Right renal pelvis (tissue), 4 donors: ENCODE results near the gene GPSM1. TPM values are rescaled to one million over a fixed set of nuclear protein-coding genes. Genes with fewer than 3 reads are reported as not detected.
A peak's percentile ranks its signal among the peaks of the same experiment; 100 is the strongest.

Experiments
- DNase-seq, 4 donors: peaks; one replicate each; pipeline ENCODE4 v3.0.0-alpha.2; 2013; ENCODE audit warnings: low read depth in 4 of 4, low spot score in 3 of 4, missing footprints in 1 of 4
- polyA plus RNA-seq, 4 donors: library from polyadenylated mRNA; unstranded; fragments of 120-200 nt; gene quantifications; one replicate each; pipeline ENCODE4 v1.2.1, GENCODE V29; 2013; ENCODE audit not compliant: insufficient read length in 4 of 4

Gene GPSM1
- polyA plus RNA-seq, 4 donors: 30.6 to 42.3 (median 32.0) TPM

GRCh38 chr9:136391737-136392537, 64.6 kb downstream of the GPSM1 start:
- DNase-seq: no peak

GRCh38 chr9:136392538-136393449, 65.5 kb downstream of the GPSM1 start:
- no peak for DNase-seq

- DNase-seq: no peak
Measured at GRCh38 chr9:136393531-136393930, 66.2 kb downstream of the GPSM1 start.

- no peak for DNase-seq
Measured at GRCh38 chr9:136394312-136395019, 67.1 kb downstream of the GPSM1 start.

DNA sequence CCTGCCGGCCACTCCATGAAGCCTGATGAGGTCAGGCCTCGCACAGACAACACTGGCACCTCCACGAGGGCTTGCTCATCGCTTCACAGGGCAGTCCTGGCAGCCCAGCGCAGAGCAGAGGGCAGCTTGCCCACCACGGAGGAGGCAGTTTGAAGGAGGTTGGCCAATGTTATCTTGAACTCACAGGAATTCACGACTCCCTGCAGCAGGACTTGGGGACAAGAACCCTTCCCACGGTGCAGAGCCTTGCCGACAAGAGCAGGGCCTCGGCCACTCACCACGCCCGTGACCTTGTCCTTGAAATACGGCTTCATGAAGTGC, 67.6 kb downstream of the GPSM1 start:
- DNase-seq: no peak

GRCh38 chr9:136395345-136396218, 68.2 kb downstream of the GPSM1 start:
- DNase-seq: no peak

GRCh38 chr9:136396219-136396515, 68.8 kb downstream of the GPSM1 start:
- DNase-seq: no peak

DNA sequence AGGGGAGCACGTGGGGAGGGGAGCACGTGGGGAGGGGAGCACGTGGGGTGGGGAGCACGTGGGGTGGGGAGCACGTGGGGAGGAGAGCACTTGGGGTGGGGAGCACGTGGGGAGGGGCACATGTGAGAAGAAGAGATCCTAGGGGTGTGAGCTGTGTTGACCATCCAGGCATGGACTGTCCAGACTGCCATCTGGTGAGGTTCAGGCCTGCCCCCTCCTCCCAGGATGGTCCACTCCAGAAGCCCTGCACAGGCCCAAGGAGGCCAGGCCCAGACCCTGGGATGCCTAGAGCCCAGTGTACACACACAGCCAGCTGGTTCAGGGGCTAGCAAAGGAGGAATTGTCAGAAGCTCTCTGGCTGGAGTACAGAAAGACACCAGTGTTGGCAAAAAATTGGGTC, 70.3 kb downstream of the GPSM1 start:
- DNase-seq: no peak

DNA sequence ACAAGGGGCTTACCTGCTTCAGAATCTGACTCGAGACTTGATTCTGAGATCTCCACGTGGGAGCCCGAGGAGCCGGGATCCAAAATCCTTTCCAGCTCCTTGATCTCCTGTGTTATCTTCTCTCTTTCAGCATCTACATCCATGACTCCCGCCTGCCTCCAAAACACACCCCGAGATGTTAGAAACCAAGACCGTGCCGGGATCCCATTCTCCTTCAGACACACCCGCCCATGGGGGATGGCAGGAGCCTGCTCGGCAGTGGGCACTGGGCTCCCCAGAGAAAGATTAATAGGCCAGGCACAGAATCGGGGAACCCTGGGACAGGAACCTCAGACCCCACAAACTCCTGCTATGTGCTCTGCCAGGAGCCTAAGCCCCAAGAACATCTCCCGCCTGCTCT, 70.9 kb downstream of the GPSM1 start:
- DNase-seq: no peak

DNA sequence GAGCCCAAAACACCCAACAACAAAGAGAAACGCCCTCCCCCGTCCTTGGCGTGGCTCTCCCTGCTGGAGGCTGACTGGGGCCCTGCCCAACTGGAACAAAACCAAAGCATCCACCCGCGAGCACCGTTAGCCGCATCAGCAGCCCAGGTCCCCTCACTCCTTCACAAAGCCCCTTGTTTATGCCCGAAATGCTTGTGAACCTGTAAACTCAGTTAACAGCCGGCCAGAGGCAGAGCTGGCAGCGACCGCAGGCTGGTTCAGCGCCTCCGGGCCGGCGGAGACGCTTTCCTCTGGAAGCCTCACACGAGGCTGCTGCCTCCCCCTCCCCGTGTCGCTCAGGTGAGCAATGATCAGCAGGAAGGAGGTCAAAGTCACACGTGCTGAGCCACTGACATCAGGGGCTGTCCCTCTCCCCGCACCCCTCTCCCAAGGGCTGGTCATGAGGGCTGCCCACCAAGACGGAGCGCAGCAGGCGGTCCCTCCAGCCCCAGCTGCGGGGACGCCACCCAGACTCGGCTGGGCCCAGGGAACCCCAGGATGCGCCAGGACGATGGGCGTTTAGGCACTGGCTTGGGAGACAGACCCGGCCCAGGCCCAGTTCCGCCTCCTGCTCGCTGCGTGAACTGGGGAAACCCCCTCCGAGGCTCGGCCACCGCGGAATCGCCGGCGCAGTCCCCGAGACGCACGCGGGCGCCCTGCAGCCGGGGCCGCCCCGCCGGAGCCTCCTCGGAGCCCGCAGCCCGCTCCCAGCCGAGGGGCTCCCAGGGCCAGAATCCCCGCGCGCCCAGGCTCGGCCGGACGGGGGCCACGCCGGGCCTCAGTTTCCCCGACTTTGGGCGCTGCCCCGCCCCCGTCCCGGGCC, 72.1 kb downstream of the GPSM1 start:
- DNase-seq: no peak

DNA sequence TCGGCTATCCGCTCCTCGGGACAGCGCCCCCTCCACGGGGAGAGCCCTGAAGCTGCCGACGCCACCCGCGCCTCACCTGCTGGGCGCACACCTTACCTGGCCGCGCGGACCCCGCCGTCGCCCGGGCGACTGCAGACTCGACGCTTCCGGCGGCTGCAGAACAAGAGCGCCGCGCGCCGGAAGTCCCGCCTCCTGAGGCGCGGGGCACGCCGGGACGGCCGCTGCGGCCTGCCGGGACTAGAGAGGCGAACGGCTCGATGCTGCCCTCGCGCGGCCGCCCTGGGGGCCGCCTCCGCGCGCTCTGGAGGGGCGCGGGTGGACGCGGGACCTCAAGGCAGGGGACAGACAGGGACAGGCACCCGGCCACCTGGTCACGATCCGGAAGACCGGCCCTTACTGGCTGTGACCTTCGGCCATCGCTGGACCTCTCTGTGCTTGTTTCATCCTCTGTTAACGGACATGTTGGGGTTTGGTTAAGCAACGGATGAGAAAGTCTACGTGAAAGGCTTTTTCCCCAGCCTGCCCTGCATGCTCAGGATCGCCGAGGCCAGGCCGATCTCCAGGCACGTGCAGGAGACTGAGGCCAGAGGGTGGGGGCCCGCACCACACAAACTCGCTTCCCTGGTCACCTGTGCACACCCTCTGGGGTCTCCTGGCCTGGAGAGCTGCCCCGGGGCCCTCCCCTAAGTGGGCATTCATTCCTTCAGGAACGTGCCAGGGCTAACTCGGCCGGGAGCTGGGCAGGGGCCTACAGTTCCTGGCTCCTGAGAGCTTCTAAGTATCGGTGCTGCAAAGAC, 72.9 kb downstream of the GPSM1 start, which contains the start of gene SNAPC4:
Gene SNAPC4 (minus strand): TSS at position 133 of the 797 bp plus-strand sequence. CDS start 1,742 bp downstream, outside the sequence.
- DNase-seq: peak; percentile 76 to 89 (median 83)

- DNase-seq: no peak
Measured at GRCh38 chr9:136401173-136401922, 74.0 kb downstream of the GPSM1 start.

DNA sequence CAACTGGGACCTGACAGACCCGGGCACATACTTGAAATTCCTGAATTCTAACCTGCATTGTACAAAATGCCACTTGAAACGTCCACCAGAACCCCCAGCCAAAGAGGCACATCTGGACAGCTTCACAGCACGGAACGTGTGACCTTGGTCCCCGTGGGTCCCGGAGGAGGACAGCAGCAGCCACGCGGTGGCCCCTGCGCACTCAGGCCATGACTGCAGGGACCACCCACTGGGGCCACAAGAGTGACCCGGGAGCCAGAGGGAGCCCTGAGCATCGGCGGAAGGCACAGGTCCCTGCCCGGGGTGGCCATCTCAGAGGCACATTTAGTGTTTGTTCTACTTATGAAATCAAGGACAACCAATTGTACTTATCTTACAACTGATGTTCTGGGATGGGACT, 74.7 kb downstream of the GPSM1 start:
- no peak for DNase-seq

- no peak for DNase-seq
Measured at GRCh38 chr9:136403538-136403914, 76.2 kb downstream of the GPSM1 start.

DNA sequence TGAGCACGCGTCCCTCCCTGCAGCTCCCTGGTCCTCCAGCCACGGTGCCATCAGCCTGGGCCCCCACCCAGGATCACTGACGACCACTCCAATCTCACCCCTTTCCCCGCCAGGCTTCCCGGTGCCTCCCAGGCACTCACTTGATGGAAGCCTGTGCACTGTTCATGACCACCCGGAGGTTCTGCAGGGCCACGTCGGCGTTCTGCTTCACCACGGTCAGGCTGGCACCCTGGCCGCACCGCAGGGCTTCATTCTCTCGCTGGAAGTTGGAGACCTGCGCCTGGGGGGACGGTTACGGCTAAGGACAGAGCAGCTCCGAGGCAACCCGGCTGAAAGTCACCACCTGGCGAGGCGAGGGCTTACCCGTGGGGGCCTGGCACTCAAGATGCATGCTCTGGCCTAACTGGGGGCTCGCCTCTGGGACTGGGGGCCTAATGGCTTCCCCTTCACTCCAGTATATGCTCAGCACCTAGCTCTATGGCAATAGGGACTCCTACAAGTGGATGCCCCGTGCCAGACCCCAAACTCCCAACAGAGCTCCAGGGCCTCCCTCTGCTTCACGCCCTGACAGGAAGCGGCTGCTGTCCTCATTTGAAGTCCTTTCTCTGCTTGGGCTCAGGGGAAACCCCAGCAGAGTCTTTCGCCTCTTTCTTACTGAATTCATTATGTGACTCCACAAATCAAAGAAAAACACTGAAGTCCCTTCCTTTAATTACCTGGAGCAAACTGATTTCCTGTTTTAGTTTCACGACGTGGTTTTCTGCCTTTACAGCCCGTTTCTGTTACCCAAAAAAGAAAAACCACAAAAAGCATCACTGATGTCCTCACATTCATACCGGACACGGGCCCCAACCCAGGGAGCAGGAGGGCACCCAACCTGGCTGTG, 76.8 kb downstream of the GPSM1 start:
- no peak for DNase-seq

DNA sequence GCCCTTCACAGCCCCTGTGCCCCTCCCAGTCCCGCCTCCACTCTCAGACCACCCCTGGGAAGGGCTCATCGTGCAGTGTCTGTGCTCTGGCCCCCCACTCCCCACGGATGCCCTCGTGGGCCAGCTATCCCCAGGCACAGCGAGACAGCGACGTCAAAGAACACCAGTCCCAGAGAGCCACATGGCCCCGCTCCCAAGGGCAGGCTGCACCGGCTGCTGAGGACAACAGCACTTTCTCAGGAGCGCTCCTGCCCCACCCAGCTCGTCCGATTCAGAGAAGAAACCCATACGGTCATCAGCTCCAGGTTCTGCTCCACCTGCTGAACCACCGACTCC, 77.4 kb downstream of the GPSM1 start:
- no peak for DNase-seq

GRCh38 chr9:136405481-136405880, 78.1 kb downstream of the GPSM1 start:
- DNase-seq: no peak
